Measurements from ENCODE around the gene DLGAP1.

The DLGAP1 gene

GRCh38 chr18:4406856-4407255, 48.3 kb downstream of the DLGAP1 start:
- Mint-ChIP-seq H3K4me1 (no peaks in the 10 kb centered on the region), H3K36me3 (no peaks in the 10 kb centered on the region), H3K9me3 (peaks cover 6% of the 10 kb centered on the region), H3K27ac (no peak overlapping the region), H3K27me3 (no peaks in the 10 kb centered on the region), H3K4me3 (no peak overlapping the region)

DNA sequence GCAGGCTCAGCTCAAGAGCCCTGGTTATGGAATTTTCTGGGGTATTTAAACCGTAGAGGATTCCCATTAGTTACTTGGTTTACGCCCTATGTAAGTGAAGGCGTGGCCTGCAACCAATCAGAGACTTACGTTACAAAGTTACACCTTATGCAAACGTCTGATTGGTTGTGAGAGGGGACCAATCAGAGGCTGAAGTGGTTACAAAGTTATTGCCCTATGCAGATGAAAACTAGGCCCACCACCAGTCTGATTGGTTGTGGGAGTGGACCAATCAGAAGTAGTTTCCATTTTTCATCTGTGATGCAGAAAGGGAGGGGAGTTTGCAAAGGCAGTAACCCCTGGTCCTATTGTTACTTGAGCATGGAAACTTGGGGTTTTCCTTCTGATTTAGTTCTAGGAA, 49.1 kb downstream of the DLGAP1 start:
- no peak overlapping the region for H3K4me3 Mint-ChIP-seq
- H3K4me1 Mint-ChIP-seq = no peaks in the 10 kb centered on the region
- H3K27me3 Mint-ChIP-seq = no peaks in the 10 kb centered on the region
- H3K9me3 Mint-ChIP-seq = peaks cover 6% of the 10 kb centered on the region
- H3K36me3 Mint-ChIP-seq = no peaks in the 10 kb centered on the region
- H3K27ac Mint-ChIP-seq = no peak overlapping the region

- Mint-ChIP-seq H3K36me3 (no peaks in the 10 kb centered on the region), H3K27me3 (no peaks in the 10 kb centered on the region), H3K27ac (no peak overlapping the region), H3K9me3 (no peaks in the 10 kb centered on the region), H3K4me3 (no peak overlapping the region), H3K4me1 (no peaks in the 10 kb centered on the region)
Measured at GRCh38 chr18:4403836-4404235, 51.3 kb downstream of the DLGAP1 start.

DNA sequence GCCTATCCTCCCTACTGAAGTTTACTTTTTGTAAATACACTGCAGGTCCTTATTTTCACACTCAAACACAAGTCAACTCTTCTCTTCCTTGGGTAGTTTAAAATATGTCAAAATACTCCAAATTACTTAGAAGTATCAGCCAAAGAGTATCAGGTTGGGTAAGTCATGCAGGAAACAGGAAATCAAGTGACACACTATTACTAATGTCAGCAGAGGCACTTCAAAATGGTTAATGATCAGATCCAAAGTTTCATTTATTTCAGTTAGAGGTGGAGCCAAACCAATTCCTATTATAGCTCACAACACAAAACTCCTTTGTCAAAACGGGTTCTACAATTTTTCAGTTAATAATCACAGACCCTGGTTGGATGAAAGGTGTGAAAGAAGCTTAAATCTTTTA, 54.2 kb downstream of the DLGAP1 start:
- Mint-ChIP-seq H3K27ac (no peak overlapping the region), H3K36me3 (no peaks in the 10 kb centered on the region), H3K27me3 (no peaks in the 10 kb centered on the region), H3K4me1 (no peaks in the 10 kb centered on the region), H3K9me3 (no peaks in the 10 kb centered on the region), H3K4me3 (no peak overlapping the region)

DNA sequence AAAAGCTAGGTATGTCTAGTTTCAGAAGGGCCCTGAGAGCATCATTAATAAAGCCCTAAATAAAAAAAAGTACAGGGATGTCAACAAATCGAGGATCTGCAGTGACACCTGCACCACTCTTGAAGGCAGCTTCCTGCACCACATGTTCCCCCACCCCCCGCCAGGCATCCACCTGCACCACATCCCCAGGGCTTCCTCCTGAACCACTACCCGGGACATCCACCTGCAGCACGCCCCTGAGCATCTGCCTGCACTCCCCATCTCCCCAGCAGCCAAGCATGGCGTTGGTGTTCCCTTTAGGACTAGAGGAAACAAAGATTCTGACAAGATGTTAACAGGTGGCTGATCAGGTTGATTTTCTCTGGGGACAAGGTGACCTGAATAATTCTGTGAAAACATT, 55.2 kb downstream of the DLGAP1 start:
- no peak overlapping the region for H3K27ac Mint-ChIP-seq
- no peak overlapping the region for H3K4me3 Mint-ChIP-seq
- H3K9me3 Mint-ChIP-seq = no peaks in the 10 kb centered on the region
- H3K27me3 Mint-ChIP-seq = no peaks in the 10 kb centered on the region
- H3K4me1 Mint-ChIP-seq = no peaks in the 10 kb centered on the region
- no peaks in the 10 kb centered on the region for H3K36me3 Mint-ChIP-seq

- no peak overlapping the region for H3K4me3 Mint-ChIP-seq
- H3K27ac Mint-ChIP-seq = no peak overlapping the region
- no peaks in the 10 kb centered on the region for H3K9me3 Mint-ChIP-seq
- H3K36me3 Mint-ChIP-seq = no peaks in the 10 kb centered on the region
- no peaks in the 10 kb centered on the region for H3K4me1 Mint-ChIP-seq
- no peaks in the 10 kb centered on the region for H3K27me3 Mint-ChIP-seq
Measured at GRCh38 chr18:4394700-4395099, 60.4 kb downstream of the DLGAP1 start.

GRCh38 chr18:4391859-4392258, 63.2 kb downstream of the DLGAP1 start:
- Mint-ChIP-seq H3K27me3 (no peaks in the 10 kb centered on the region), H3K4me1 (no peaks in the 10 kb centered on the region), H3K4me3 (no peak overlapping the region), H3K27ac (no peak overlapping the region), H3K36me3 (no peaks in the 10 kb centered on the region), H3K9me3 (no peaks in the 10 kb centered on the region)

- no peaks in the 10 kb centered on the region for H3K4me1 Mint-ChIP-seq
- no peaks in the 10 kb centered on the region for H3K9me3 Mint-ChIP-seq
- H3K27ac Mint-ChIP-seq = no peak overlapping the region
- no peak overlapping the region for H3K4me3 Mint-ChIP-seq
- no peaks in the 10 kb centered on the region for H3K36me3 Mint-ChIP-seq
- H3K27me3 Mint-ChIP-seq = no peaks in the 10 kb centered on the region
Measured at GRCh38 chr18:4385876-4386275, 69.2 kb downstream of the DLGAP1 start.

DNA sequence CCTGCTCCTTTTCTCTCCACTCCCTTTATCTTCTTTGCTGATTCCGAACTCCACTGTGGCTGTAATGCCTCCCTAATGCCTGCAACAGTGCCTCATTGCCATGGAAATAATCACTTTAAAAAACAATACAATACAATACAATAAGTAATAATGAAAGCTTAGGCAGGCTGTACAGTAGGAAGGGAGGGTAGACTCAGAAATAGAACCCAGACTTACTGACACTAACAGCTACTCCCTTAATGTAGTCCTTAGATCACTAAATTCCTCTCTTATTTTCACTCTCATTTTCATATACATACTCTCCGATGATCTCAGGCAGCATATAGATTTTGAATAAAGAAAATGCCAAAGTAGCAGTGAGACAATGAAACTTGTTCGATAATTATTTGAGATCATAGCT, 70.2 kb downstream of the DLGAP1 start:
- Mint-ChIP-seq H3K27me3 (no peaks in the 10 kb centered on the region), H3K27ac (no peak overlapping the region), H3K4me3 (no peak overlapping the region), H3K4me1 (no peaks in the 10 kb centered on the region), H3K9me3 (no peaks in the 10 kb centered on the region), H3K36me3 (no peaks in the 10 kb centered on the region)

DNA sequence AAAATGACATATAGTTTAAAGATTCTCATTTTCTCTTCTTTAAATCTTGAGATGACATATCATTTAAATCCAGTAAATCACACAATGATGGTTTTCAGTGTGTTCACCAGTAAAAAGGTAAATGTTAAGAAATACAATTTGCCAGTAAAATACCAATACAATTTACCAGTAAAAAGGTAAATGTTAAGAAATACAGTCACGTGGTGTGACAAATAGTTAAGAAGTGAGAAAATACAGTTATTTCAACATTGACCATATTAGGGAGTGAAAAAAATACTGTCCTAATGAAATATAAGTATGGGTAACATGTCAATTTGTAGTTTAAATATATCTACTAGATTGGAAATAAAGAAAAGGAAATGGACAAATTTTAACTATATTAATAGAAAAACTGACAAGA, 80.5 kb downstream of the DLGAP1 start:
- Mint-ChIP-seq H3K4me1 (no peaks in the 10 kb centered on the region), H3K27me3 (no peaks in the 10 kb centered on the region), H3K27ac (no peak overlapping the region), H3K36me3 (no peaks in the 10 kb centered on the region), H3K4me3 (no peak overlapping the region), H3K9me3 (peaks cover 3% of the 10 kb centered on the region)

- Mint-ChIP-seq H3K4me1 (no peaks in the 10 kb centered on the region), H3K9me3 (peaks cover 13% of the 10 kb centered on the region), H3K27me3 (no peaks in the 10 kb centered on the region), H3K4me3 (no peak overlapping the region), H3K36me3 (no peaks in the 10 kb centered on the region), H3K27ac (no peak overlapping the region)
Measured at GRCh38 chr18:4369705-4370104, 85.4 kb downstream of the DLGAP1 start.

- Mint-ChIP-seq H3K27ac (no peak overlapping the region), H3K4me3 (no peak overlapping the region), H3K9me3 (peaks cover 25% of the 10 kb centered on the region), H3K36me3 (no peaks in the 10 kb centered on the region), H3K27me3 (no peaks in the 10 kb centered on the region), H3K4me1 (no peaks in the 10 kb centered on the region)
Measured at GRCh38 chr18:4360221-4360715, 94.8 kb downstream of the DLGAP1 start.

DNA sequence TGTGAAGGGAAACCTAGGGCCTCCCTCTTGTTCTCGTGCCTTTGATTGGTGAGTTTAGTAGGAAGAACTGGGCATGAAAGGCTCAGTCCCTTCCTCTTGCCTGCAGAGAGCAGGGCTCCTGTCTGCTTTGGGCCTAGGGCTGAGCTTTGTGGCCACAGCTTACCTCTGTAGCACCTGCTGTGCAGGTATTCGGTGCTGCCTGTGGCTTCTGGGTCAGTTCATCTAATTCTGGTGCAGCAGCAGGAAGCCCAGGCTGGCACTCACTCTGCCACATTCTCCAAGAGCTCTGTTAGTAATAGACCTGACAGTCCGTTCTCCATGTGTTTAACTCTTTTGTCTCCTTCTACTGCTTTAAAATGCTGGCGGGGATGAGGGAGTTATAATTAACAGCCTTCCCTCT, 96.5 kb downstream of the DLGAP1 start:
- Mint-ChIP-seq H3K9me3 (peaks cover 19% of the 10 kb centered on the region), H3K27me3 (no peaks in the 10 kb centered on the region), H3K36me3 (no peaks in the 10 kb centered on the region), H3K4me1 (no peaks in the 10 kb centered on the region), H3K27ac (no peak overlapping the region), H3K4me3 (no peak overlapping the region)

GRCh38 chr18:4357579-4357978, 97.5 kb downstream of the DLGAP1 start:
- no peaks in the 10 kb centered on the region for H3K36me3 Mint-ChIP-seq
- H3K9me3 Mint-ChIP-seq = peaks cover 14% of the 10 kb centered on the region
- H3K4me1 Mint-ChIP-seq = no peaks in the 10 kb centered on the region
- no peak overlapping the region for H3K27ac Mint-ChIP-seq
- H3K4me3 Mint-ChIP-seq = no peak overlapping the region
- H3K27me3 Mint-ChIP-seq = no peaks in the 10 kb centered on the region

- Mint-ChIP-seq H3K4me1 (no peaks in the 10 kb centered on the region), H3K27me3 (no peaks in the 10 kb centered on the region), H3K27ac (no peak overlapping the region), H3K4me3 (no peak overlapping the region), H3K9me3 (peaks cover 9% of the 10 kb centered on the region), H3K36me3 (no peaks in the 10 kb centered on the region)
Measured at GRCh38 chr18:4356929-4357328, 98.2 kb downstream of the DLGAP1 start.

DNA sequence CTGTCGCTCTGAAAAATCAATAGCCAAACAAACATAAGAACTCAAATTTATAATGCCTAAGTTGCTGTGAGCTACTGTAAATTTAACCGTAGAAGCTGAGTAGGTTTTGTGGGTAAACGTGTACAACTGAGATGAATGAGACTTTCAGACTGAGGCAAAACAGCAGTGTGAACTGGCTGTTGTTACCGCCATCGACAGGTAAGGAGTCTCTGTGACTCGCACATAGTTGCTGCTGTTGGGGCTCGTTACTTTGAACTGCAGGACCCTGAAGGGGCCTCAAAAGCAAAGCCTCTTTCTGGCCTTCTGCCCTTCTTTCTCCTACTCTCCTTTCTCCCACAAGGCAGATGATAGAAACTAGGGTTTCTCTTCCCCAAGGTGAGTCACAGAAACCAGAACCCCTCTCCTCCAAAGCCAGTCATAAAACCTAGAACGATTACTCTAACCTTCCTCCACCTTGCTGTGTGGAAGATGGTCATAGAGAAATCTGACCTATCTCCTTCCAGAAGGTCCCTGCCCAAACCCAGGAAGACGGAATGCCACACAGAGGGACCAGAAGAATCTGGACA, 101.2 kb downstream of the DLGAP1 start:
- H3K4me1 Mint-ChIP-seq = no peaks in the 10 kb centered on the region
- no peaks in the 10 kb centered on the region for H3K9me3 Mint-ChIP-seq
- H3K27ac Mint-ChIP-seq = no peak overlapping the region
- H3K27me3 Mint-ChIP-seq = no peaks in the 10 kb centered on the region
- no peak overlapping the region for H3K4me3 Mint-ChIP-seq
- no peaks in the 10 kb centered on the region for H3K36me3 Mint-ChIP-seq

Data from activated naive CD4-positive, alpha-beta T cell treated with anti-CD3 and anti-CD28 coated beads, Interleukin-2, amount 50 U/mL, for 24 hours (primary cell).